Activated CD8-positive, alpha-beta memory T cell treated with anti-CD3 and anti-CD28 coated beads for 48 hours (primary cell): ENCODE data around the gene ZNF302.
"Not testable (repeated sequence)": the region's sequence is repeated elsewhere in the genome, so short reads cannot be mapped to it uniquely, and the experiment has no call there.

ENCODE experiments used
- DNase-seq, 3 experiments: peaks; one replicate each; pipeline ENCODE4 v3.0.0-alpha.2; 2020; ENCODE audit warnings: low read depth in 2 of 3, low spot score in 2 of 3

ZNF302 gene

GRCh38 chr19:34677386-34678084, at the start of gene ZNF302:
Gene ZNF302, plus strand, starts transcription at chr19:34677678. Its CDS starts 1,127 bp downstream, at chr19:34678805.
- peak; percentile 89 to 92 (median 91) for DNase-seq

GRCh38 chr19:34633802-34634201, 43.7 kb upstream of the ZNF302 start:
- no peak for DNase-seq

- peak in 1 of 3 experiments; percentile 52 for DNase-seq
Measured at GRCh38 chr19:34639491-34640085, 37.9 kb upstream of the ZNF302 start.

- no peak for DNase-seq
Measured at GRCh38 chr19:34642241-34642640, 35.2 kb upstream of the ZNF302 start.

GRCh38 chr19:34644991-34645461, 32.5 kb upstream of the ZNF302 start:
- no peak for DNase-seq

GRCh38 chr19:34645551-34645950, 31.9 kb upstream of the ZNF302 start:
- DNase-seq: no peak

GRCh38 chr19:34649886-34650543, 27.5 kb upstream of the ZNF302 start:
- DNase-seq: no peak

GRCh38 chr19:34651747-34652146, 25.7 kb upstream of the ZNF302 start:
- DNase-seq: no peak

- DNase-seq: no peak
Measured at GRCh38 chr19:34654796-34655195, 22.7 kb upstream of the ZNF302 start.

- no peak for DNase-seq
Measured at GRCh38 chr19:34655651-34656050, 21.8 kb upstream of the ZNF302 start.

GRCh38 chr19:34661357-34661756, 16.1 kb upstream of the ZNF302 start:
- no peak for DNase-seq

GRCh38 chr19:34662919-34663318, 14.6 kb upstream of the ZNF302 start:
- DNase-seq: no peak

- no peak for DNase-seq
Measured at GRCh38 chr19:34664168-34664567, 13.3 kb upstream of the ZNF302 start.

GRCh38 chr19:34664870-34665269, 12.6 kb upstream of the ZNF302 start:
- DNase-seq: no peak

GRCh38 chr19:34665275-34665674, 12.2 kb upstream of the ZNF302 start:
- DNase-seq: not testable (repeated sequence)

- no peak for DNase-seq
Measured at GRCh38 chr19:34666200-34666957, 11.1 kb upstream of the ZNF302 start.

- no peak for DNase-seq
Measured at GRCh38 chr19:34666958-34667265, 10.6 kb upstream of the ZNF302 start.

GRCh38 chr19:34667349-34668076, 10.0 kb upstream of the ZNF302 start:
- no peak for DNase-seq

- not testable (repeated sequence) for DNase-seq
Measured at GRCh38 chr19:34668077-34668689, 9.3 kb upstream of the ZNF302 start.

GRCh38 chr19:34668690-34669089, 8.8 kb upstream of the ZNF302 start:
- DNase-seq: not testable (repeated sequence)
